ENCODE data around the gene HLA-DOA. TPM values are rescaled to one million over a fixed set of nuclear protein-coding genes. Genes with fewer than 3 reads are reported as not detected.

Gene HLA-DOA
- total and polyA plus RNA-seq, 4 donors, result 0.69 to 3.0 (median 1.6) TPM

- H3K27me3 ChIP-seq (ENCODE audit: control insufficient read depth in 4 of 4, insufficient read depth in 4 of 4, low read length in 3 of 4), result no peaks in the 10 kb centered on the region
- no peak overlapping the region for H3K27ac ChIP-seq (ENCODE audit: low read depth in 1 of 2, low read length in 2 of 2)
- no peaks in the 10 kb centered on the region for H3K36me3 ChIP-seq (ENCODE audit: control insufficient read depth in 4 of 4, insufficient read depth in 3 of 4, low read depth in 1 of 4, low read length in 3 of 4)
- TF ChIP-seq HNF4A (conservative IDR thresholded peaks at IDR 0.05) (no peak), FOXA1 (IDR thresholded peaks at IDR 0.05) (no peak), SP1 (IDR thresholded peaks at IDR 0.05) (no peak), EGR1 (IDR thresholded peaks at IDR 0.05; ENCODE audit: low read depth in 2 of 2) (no peak), YY1 (IDR thresholded peaks at IDR 0.05) (no peak), RXRA (IDR thresholded peaks at IDR 0.05) (no peak), FOXA2 (IDR thresholded peaks at IDR 0.05) (no peak), TAF1 (conservative IDR thresholded peaks at IDR 0.05) (no peak), JUND (IDR thresholded peaks at IDR 0.05) (no peak), GABPA (IDR thresholded peaks at IDR 0.05 in 1 of 2, conservative IDR thresholded peaks at IDR 0.05 in 1 of 2) (no peak), NR2F2 (IDR thresholded peaks at IDR 0.05) (no peak), HNF4G (IDR thresholded peaks at IDR 0.05) (no peak), RAD21 (IDR thresholded peaks at IDR 0.05) (no peak)
- TF ChIP-seq, protein P1, sequence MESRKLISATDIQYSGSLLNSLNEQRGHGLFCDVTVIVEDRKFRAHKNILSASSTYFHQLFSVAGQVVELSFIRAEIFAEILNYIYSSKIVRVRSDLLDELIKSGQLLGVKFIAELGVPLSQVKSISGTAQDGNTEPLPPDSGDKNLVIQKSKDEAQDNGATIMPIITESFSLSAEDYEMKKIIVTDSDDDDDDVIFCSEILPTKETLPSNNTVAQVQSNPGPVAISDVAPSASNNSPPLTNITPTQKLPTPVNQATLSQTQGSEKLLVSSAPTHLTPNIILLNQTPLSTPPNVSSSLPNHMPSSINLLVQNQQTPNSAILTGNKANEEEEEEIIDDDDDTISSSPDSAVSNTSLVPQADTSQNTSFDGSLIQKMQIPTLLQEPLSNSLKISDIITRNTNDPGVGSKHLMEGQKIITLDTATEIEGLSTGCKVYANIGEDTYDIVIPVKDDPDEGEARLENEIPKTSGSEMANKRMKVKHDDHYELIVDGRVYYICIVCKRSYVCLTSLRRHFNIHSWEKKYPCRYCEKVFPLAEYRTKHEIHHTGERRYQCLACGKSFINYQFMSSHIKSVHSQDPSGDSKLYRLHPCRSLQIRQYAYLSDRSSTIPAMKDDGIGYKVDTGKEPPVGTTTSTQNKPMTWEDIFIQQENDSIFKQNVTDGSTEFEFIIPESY (IDR thresholded peaks at IDR 0.05), result no peak
- TF ChIP-seq, protein P2, sequence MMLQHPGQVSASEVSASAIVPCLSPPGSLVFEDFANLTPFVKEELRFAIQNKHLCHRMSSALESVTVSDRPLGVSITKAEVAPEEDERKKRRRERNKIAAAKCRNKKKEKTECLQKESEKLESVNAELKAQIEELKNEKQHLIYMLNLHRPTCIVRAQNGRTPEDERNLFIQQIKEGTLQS (IDR thresholded peaks at IDR 0.05), result no peak
- TF ChIP-seq, protein P3, sequence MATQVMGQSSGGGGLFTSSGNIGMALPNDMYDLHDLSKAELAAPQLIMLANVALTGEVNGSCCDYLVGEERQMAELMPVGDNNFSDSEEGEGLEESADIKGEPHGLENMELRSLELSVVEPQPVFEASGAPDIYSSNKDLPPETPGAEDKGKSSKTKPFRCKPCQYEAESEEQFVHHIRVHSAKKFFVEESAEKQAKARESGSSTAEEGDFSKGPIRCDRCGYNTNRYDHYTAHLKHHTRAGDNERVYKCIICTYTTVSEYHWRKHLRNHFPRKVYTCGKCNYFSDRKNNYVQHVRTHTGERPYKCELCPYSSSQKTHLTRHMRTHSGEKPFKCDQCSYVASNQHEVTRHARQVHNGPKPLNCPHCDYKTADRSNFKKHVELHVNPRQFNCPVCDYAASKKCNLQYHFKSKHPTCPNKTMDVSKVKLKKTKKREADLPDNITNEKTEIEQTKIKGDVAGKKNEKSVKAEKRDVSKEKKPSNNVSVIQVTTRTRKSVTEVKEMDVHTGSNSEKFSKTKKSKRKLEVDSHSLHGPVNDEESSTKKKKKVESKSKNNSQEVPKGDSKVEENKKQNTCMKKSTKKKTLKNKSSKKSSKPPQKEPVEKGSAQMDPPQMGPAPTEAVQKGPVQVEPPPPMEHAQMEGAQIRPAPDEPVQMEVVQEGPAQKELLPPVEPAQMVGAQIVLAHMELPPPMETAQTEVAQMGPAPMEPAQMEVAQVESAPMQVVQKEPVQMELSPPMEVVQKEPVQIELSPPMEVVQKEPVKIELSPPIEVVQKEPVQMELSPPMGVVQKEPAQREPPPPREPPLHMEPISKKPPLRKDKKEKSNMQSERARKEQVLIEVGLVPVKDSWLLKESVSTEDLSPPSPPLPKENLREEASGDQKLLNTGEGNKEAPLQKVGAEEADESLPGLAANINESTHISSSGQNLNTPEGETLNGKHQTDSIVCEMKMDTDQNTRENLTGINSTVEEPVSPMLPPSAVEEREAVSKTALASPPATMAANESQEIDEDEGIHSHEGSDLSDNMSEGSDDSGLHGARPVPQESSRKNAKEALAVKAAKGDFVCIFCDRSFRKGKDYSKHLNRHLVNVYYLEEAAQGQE (IDR thresholded peaks at IDR 0.05), result no peak
- TF ChIP-seq, protein P4, sequence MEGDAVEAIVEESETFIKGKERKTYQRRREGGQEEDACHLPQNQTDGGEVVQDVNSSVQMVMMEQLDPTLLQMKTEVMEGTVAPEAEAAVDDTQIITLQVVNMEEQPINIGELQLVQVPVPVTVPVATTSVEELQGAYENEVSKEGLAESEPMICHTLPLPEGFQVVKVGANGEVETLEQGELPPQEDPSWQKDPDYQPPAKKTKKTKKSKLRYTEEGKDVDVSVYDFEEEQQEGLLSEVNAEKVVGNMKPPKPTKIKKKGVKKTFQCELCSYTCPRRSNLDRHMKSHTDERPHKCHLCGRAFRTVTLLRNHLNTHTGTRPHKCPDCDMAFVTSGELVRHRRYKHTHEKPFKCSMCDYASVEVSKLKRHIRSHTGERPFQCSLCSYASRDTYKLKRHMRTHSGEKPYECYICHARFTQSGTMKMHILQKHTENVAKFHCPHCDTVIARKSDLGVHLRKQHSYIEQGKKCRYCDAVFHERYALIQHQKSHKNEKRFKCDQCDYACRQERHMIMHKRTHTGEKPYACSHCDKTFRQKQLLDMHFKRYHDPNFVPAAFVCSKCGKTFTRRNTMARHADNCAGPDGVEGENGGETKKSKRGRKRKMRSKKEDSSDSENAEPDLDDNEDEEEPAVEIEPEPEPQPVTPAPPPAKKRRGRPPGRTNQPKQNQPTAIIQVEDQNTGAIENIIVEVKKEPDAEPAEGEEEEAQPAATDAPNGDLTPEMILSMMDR (IDR thresholded peaks at IDR 0.05; ENCODE audit: low read depth, low read length, missing input control), result no peak
- H3K9me3 ChIP-seq (ENCODE audit: control insufficient read depth in 4 of 4, low read length in 3 of 4), result no peaks in the 10 kb centered on the region
- H3K4me3 ChIP-seq (ENCODE audit: low read depth in 1 of 3, low read length in 3 of 3), result no peak overlapping the region
- WGBS, result 75% methylated on average over 1 of the region's 1 CpG
- H3K9ac ChIP-seq (ENCODE audit: low read depth in 1 of 2, low read length in 2 of 2), result no peak overlapping the region
- peaks cover 0 to 24% (median 11%) of the 10 kb centered on the region in 4 donors for H3K4me1 ChIP-seq (ENCODE audit: control insufficient read depth in 4 of 4, insufficient read depth in 4 of 4, low read length in 3 of 4)
- no peak for DNase-seq (ENCODE audit: low spot score)
These were observed 47.1 kb downstream of the HLA-DOA start for GRCh38 chr6:32962213-32962826.

All from liver (tissue), 9 donors.